T-helper 9 cell (primary cell): ENCODE results near the gene HEMGN.
"Not testable (repeated sequence)": the region's sequence is repeated elsewhere in the genome, so short reads cannot be mapped to it uniquely, and the experiment has no call there.

Experiments
- DNase-seq: peaks from one replicate; pipeline ENCODE4 v3.0.0-alpha.2; 2020
- total RNA-seq, 2 donors: gene quantifications; one replicate each; lab custom pipeline; 2026; lab: John Stamatoyannopoulos, UW

The HEMGN gene
- total RNA-seq: 1.7 reads per million in 2 donors

- DNase-seq: peak; percentile 21
Observed at GRCh38 chr9:97938081-97938644, at the start of gene HEMGN. Gene HEMGN, minus strand, starts transcription at chr9:97938172. Its CDS starts 36 bp downstream, at chr9:97938136.

GRCh38 chr9:97987487-97987886, 49.5 kb upstream of the HEMGN start:
- no peak for DNase-seq

GRCh38 chr9:97985058-97985861, 47.3 kb upstream of the HEMGN start:
- peak; percentile 29 for DNase-seq

GRCh38 chr9:97984188-97985057, 46.5 kb upstream of the HEMGN start:
- peak; percentile 71 for DNase-seq

- peak; percentile 46 for DNase-seq
Observed at GRCh38 chr9:97983589-97984187, 45.7 kb upstream of the HEMGN start.

GRCh38 chr9:97982683-97983588, 45.0 kb upstream of the HEMGN start, which contains the start of gene ANP32B:
Gene ANP32B, plus strand, starts transcription at chr9:97983341. Its CDS starts 215 bp downstream, at chr9:97983556.
- peak; percentile 88 for DNase-seq

- DNase-seq: no peak
Observed at GRCh38 chr9:97981846-97982682, 44.1 kb upstream of the HEMGN start.

GRCh38 chr9:97980918-97981845, 43.2 kb upstream of the HEMGN start:
- DNase-seq: no peak

GRCh38 chr9:97980479-97980803, 42.5 kb upstream of the HEMGN start:
- no peak for DNase-seq

- DNase-seq: no peak
Observed at GRCh38 chr9:97979788-97980478, 42.0 kb upstream of the HEMGN start.

- no peak for DNase-seq
Observed at GRCh38 chr9:97978371-97979130, 40.6 kb upstream of the HEMGN start.

- not testable (repeated sequence) for DNase-seq
Observed at GRCh38 chr9:97976633-97977032, 38.7 kb upstream of the HEMGN start.

GRCh38 chr9:97975376-97975775, 37.4 kb upstream of the HEMGN start:
- DNase-seq: no peak

GRCh38 chr9:97972753-97973152, 34.8 kb upstream of the HEMGN start:
- DNase-seq: no peak

GRCh38 chr9:97970165-97970564, 32.2 kb upstream of the HEMGN start:
- DNase-seq: no peak

GRCh38 chr9:97969014-97969413, 31.0 kb upstream of the HEMGN start:
- DNase-seq: no peak

GRCh38 chr9:97966493-97966892, 28.5 kb upstream of the HEMGN start:
- DNase-seq: no peak

- no peak for DNase-seq
Observed at GRCh38 chr9:97964901-97965300, 26.9 kb upstream of the HEMGN start.
